Panc1 (cell line): ENCODE measurements around the gene LTB. TPM values are rescaled to one million over a fixed set of nuclear protein-coding genes. Genes with fewer than 3 reads are reported as not detected.

Experiments used
- ATAC-seq: fragments of 200-7000 bp; cut with Tn5 transposase; 2 replicates; pipeline ENCODE4 v1.9.1; 2020; ENCODE audit warnings: mild to moderate bottlenecking, moderate library complexity
- BruUV-seq: library from RNA; stranded (reverse); fragments of 400-500 nt; replicated peaks from 2 replicates; lab custom pipeline; 2021; lab: Mats Ljungman, UMichigan
- CTCF ChIA-PET: fragments of 300-600 bp; sonication (Branson Sonifier 250); formaldehyde crosslinking; loops from one replicate; lab custom pipeline; 2022; ENCODE audit warnings: antibody characterized with exemption; lab: Charles Lee
- POLR2A ChIA-PET: fragments of 300-600 bp; sonication (Branson Sonifier 250); formaldehyde crosslinking; loops from one replicate; lab custom pipeline; 2022; ENCODE audit warnings: antibody characterized with exemption; lab: Charles Lee
- DNase-seq: peaks from one replicate; pipeline ENCODE4 v3.0.0-alpha.2; 2010; ENCODE audit warnings: low read depth, low spot score
- H3K27ac ChIP-seq: 2 replicates; pipeline ENCODE4 v1.5.1; 2011; ENCODE audit warnings: mild to moderate bottlenecking, low read length, inconsistent platforms
- H3K27me3 ChIP-seq: fragments of 200-500 bp; sonication (Bioruptor generic); 2 replicates; pipeline ENCODE4 v1.6.0; 2014; ENCODE audit warnings: low read length, inconsistent platforms; ENCODE audit not compliant: control insufficient read depth, insufficient read depth
- H3K36me3 ChIP-seq: fragments of 200-500 bp; sonication (Bioruptor generic); 2 replicates; pipeline ENCODE4 v1.5.1; 2014; ENCODE audit warnings: inconsistent platforms, mild to moderate bottlenecking, low read length, moderate library complexity; ENCODE audit not compliant: control insufficient read depth, insufficient read depth
- H3K4me1 ChIP-seq: 2 replicates; pipeline ENCODE4 v1.5.1; 2011; ENCODE audit warnings: inconsistent platforms, mild to moderate bottlenecking, low read length, moderate library complexity; ENCODE audit not compliant: control insufficient read depth, insufficient read depth
- H3K4me3 ChIP-seq, 2 experiments: 2 replicates each; pipeline ENCODE4 v1.5.1; 2011 to 2012; ENCODE audit warnings: low read depth in 2 of 2, low read length in 2 of 2, mild to moderate bottlenecking in 2 of 2, inconsistent platforms in 1 of 2, moderate library complexity in 1 of 2
- H3K9me3 ChIP-seq: fragments of 200-500 bp; sonication (Bioruptor generic); 2 replicates; pipeline ENCODE4 v1.5.1; 2014; ENCODE audit warnings: low read depth, mild to moderate bottlenecking, inconsistent platforms, low read length, moderate library complexity; ENCODE audit not compliant: control insufficient read depth, insufficient read depth
- CTCF ChIP-seq: fragments of 450-650 bp; IDR thresholded peaks from 2 replicates; pipeline ENCODE4 v1.5.1; 2017; ENCODE audit warnings: mild to moderate bottlenecking
- POLR2AphosphoS5 ChIP-seq: IDR thresholded peaks from 2 replicates; pipeline ENCODE4 v1.6.1; 2012; ENCODE audit warnings: mild to moderate bottlenecking, low read depth, low read length, moderate library complexity
- REST ChIP-seq, 2 experiments: IDR thresholded peaks; 2 replicates each; pipeline ENCODE4 v1.6.1; 2011 to 2012; ENCODE audit warnings: low read depth in 2 of 2, control low read depth in 1 of 2, low read length in 1 of 2, mild to moderate bottlenecking in 1 of 2, moderate library complexity in 1 of 2; ENCODE audit not compliant: insufficient read depth in 1 of 2
- SIN3A ChIP-seq: IDR thresholded peaks from 2 replicates; pipeline ENCODE4 v1.6.1; 2012; ENCODE audit warnings: low read depth, mild to moderate bottlenecking, low read length, moderate library complexity, borderline replicate concordance; ENCODE audit not compliant: insufficient read depth
- TCF7L2 ChIP-seq: IDR thresholded peaks from 2 replicates; pipeline ENCODE4 v1.6.1; 2011; ENCODE audit warnings: mild to moderate bottlenecking, low read depth, low read length, inconsistent platforms
- in situ Hi-C: cut with HindIII; loops from 2 replicates; pipeline ENCODE4 v1.10.0; 2016; ENCODE audit warnings: low sequenced_read_pairs, low pct_unique_long_range_greater_than_20kb
- intact Hi-C: fragments of 100-400 bp; cut with micrococcal nuclease; formaldehyde crosslinking; loops from one replicate; pipeline ENCODE4 v1.10.0; 2022; ENCODE audit not compliant: unreplicated experiment
- total RNA-seq: library from RNA; stranded (reverse); gene quantifications from one replicate; pipeline ENCODE4 v1.2.1, GENCODE V29; 2021; ENCODE audit not compliant: unreplicated experiment

LTB gene
- total RNA-seq, 1 experiment from 2014 or later, result 3.7 TPM

GRCh38 chr6:31629014-31629413 is 46.8 kb upstream of the LTB start:
- TF ChIP-seq SIN3A, result no peak
- no peak for TF ChIP-seq REST (IDR thresholded peaks at IDR 0.05; ENCODE audit: insufficient read depth in 1 of 2, low read depth in 2 of 2, low read length in 1 of 2)
- BruUV-seq, result no TSS peak
- Histone ChIP-seq H3K9me3 (no peaks in the 10 kb centered on the region), H3K36me3 (peaks cover 56% of the 10 kb centered on the region), H3K4me1 (no peaks in the 10 kb centered on the region), H3K27me3 (no peaks in the 10 kb centered on the region), H3K4me3 (no peak overlapping the region), H3K27ac (no peak overlapping the region)
- intact Hi-C loops (no loop called here), in situ Hi-C loops (no loop called here)
- DNase-seq (no peak), ATAC-seq (no peak)
- POLR2A ChIA-PET, result no interaction called here
- CTCF ChIA-PET, result interaction anchor here (0.6 kb wide), 1 partner anchor 310 kb away, joined by 9 read pairs; no protein-coding TSS in a partner anchor

GRCh38 chr6:31627690-31628287 is 45.6 kb upstream of the LTB start:
- TF ChIP-seq CTCF, result no peak
- no peak for TF ChIP-seq TCF7L2
- TF ChIP-seq SIN3A, result no peak
- TF ChIP-seq POLR2AphosphoS5, result no peak; the same call in 1 of the 2 replicates
- TF ChIP-seq REST (IDR thresholded peaks at IDR 0.05; ENCODE audit: insufficient read depth in 1 of 2, low read depth in 2 of 2, low read length in 1 of 2), result no peak
- H3K27me3 ChIP-seq, result no peaks in the 10 kb centered on the region
- BruUV-seq, result no TSS peak
- no peak for ATAC-seq
- no peak for DNase-seq
- H3K9me3 ChIP-seq, result no peaks in the 10 kb centered on the region
- intact Hi-C loops, result no loop called here
- CTCF ChIA-PET, result no interaction called here
- H3K36me3 ChIP-seq, result peaks cover 53% of the 10 kb centered on the region
- in situ Hi-C loops, result no loop called here
- H3K4me3 ChIP-seq, result no peak overlapping the region
- no peak overlapping the region for H3K27ac ChIP-seq
- POLR2A ChIA-PET, result no interaction called here
- H3K4me1 ChIP-seq, result peaks cover 3% of the 10 kb centered on the region
